ENCODE results near the gene CCR2.

CCR2 gene

DNA sequence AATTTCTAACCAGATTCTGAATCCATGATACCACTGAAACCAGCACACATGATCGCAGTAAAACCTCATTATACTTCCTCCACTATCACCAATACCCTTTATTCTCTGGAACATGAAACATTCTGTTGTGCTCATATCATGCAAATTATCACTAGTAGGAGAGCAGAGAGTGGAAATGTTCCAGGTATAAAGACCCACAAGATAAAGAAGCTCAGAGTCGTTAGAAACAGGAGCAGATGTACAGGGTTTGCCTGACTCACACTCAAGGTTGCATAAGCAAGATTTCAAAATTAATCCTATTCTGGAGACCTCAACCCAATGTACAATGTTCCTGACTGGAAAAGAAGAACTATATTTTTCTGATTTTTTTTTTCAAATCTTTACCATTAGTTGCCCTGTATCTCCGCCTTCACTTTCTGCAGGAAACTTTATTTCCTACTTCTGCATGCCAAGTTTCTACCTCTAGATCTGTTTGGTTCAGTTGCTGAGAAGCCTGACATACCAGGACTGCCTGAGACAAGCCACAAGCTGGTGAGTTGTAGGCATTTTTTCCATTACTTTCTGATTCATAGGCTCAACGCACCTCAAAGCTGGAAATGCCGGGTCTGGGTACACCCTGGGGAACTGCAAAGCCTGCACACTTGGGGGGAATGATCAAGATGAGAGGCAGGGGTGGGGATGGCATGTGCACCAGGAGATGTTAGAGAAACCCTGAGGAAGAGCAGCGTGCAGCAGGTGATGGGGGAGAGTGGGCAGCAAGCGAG, at the start of gene CCR2:
TSS of gene CCR2 (plus strand) at position 465 of the 764 bp plus-strand sequence. CDS start 3,417 bp downstream, outside the sequence.
- H3K27ac ChIP-seq = no peak within 1 kb of the TSS

GRCh38 chr3:46304739-46305138, 49.2 kb upstream of the CCR2 start:
- no peak overlapping the region for H3K27ac ChIP-seq
- no peak for TF ChIP-seq ZFX (IDR thresholded peaks at IDR 0.05)
- TF ChIP-seq CTCF (conservative IDR thresholded peaks at IDR 0.05) = no peak

More for the DNA sequence above, at the start of gene CCR2:
- TF ChIP-seq CTCF (conservative IDR thresholded peaks at IDR 0.05) = no peak
- no peak for TF ChIP-seq ZFX (IDR thresholded peaks at IDR 0.05)

DNA sequence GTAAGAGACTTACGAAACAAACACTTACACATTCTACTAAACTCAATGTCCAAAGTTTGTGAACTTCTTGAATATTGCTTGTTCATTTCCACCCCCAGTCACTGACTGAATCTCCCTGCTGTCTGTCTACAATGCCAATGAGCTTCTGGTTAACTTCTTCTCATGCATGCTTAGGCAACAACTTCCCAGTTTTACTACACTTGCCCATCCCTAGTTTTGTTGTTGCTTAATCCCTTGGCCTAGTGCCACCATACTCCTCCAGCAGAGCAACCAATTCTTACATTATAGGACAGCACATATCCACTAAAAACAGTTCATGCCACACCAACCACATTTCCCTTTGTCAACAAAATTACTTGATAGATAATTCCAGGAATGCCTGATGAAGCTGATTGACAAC, 40.9 kb upstream of the CCR2 start:
- H3K27ac ChIP-seq = no peak overlapping the region
- no peak for TF ChIP-seq ZFX (IDR thresholded peaks at IDR 0.05)
- TF ChIP-seq CTCF (conservative IDR thresholded peaks at IDR 0.05) = no peak

GRCh38 chr3:46314517-46314916, 39.4 kb upstream of the CCR2 start:
- no peak overlapping the region for H3K27ac ChIP-seq
- TF ChIP-seq CTCF (conservative IDR thresholded peaks at IDR 0.05) = no peak
- no peak for TF ChIP-seq ZFX (IDR thresholded peaks at IDR 0.05)

GRCh38 chr3:46316206-46316605, 37.7 kb upstream of the CCR2 start:
- TF ChIP-seq CTCF (conservative IDR thresholded peaks at IDR 0.05) = no peak
- no peak for TF ChIP-seq ZFX (IDR thresholded peaks at IDR 0.05)

DNA sequence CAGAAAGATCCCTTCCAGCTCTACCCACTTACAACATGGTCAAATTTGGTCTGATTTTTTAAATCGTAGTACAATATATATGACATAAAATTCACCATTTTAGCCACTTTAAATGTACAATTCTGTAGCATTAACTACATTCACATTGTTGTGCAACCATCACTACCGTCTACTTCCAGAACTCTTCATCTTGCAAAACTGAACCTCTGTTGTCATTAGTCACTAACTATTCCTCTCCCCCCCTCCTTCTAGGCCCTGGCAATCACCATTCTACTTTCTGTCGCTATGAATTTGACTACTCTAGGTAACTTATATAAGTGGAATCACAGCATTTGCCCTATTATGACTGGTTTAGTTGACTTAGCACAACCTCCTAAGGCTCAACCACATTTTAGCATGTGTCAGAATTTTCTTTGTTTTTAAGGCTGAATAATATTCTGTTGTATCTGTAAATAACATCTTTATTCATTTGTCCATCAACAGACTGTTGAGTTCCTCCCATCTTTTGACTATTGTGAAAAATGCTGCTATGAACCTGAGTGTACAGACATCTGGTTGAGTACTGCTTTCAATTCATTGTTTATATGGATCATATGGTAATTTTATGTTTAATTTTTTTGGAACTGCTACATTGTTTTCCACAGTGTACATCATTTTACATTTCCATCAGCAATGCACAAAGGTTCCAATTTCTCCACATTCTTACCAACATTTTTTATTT, 35.5 kb upstream of the CCR2 start:
- TF ChIP-seq ZFX (IDR thresholded peaks at IDR 0.05) (no peak), CTCF (conservative IDR thresholded peaks at IDR 0.05) (no peak)
- no peak overlapping the region for H3K27ac ChIP-seq

More at GRCh38 chr3:46316206-46316605, 37.7 kb upstream of the CCR2 start:
- no peak overlapping the region for H3K27ac ChIP-seq

DNA sequence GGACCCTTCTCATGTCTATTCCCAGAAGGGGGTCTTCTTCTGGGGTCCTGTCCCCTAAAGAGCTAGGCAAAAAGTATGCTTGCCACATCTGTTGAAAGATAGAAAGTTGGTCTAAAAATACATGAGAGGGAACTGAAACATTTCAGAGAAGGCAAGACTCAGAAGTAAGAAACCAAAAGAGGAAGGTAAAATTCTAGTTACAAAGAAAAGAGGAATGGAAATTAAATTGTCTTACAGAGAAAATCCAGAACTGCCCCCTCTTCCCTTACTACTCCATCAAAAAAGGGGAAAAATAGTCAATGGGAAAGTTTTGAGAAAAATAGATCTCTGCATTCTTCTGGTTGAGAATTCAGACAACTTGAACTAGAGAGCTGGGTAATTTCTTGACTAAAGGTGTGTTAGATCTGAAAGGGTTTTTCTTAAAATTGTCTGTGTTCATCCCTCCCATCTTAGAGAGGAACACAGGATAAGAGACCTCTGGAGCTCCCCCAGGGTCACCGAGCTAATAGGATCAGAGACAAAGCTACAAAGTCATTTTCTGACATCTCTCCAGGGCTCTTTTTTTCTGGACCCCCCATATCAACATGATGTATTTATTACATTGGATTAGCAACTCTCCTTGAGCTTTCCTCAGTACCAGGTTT, 32.3 kb upstream of the CCR2 start:
- no peak overlapping the region for H3K27ac ChIP-seq
- TF ChIP-seq ZFX (IDR thresholded peaks at IDR 0.05) (no peak), CTCF (conservative IDR thresholded peaks at IDR 0.05) (no peak)
